ENCODE results near the gene GJB3.

Gene GJB3

GRCh38 chr1:34827341-34827941, 46.4 kb downstream of the GJB3 start:
- DNase-seq: no peak

- DNase-seq: no peak
These were observed 47.6 kb downstream of the GJB3 start for GRCh38 chr1:34828611-34829010.

DNA sequence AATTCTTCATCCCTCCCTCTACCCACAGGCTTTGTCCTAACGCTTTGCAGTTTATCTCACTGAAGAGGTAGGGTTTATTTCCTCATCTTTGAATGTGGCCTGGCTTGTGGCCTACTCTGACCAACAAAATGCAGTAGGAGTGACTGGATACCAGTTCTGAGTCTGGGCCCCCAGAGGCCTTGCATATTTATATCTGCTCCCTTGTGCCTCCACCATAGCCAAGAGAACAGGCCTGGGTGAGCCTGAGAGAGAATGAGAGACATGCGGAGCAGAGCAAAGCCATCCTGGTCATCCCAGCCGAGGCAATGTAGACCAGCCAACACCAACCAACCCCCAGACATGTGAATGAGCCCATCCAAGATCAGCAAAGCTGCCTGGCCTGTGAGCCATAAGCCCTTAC, 48.2 kb downstream of the GJB3 start:
- DNase-seq: no peak

- no peak for DNase-seq
These were observed 50.8 kb downstream of the GJB3 start for GRCh38 chr1:34831721-34832246.

- DNase-seq: no peak
These were observed 52.7 kb downstream of the GJB3 start for GRCh38 chr1:34833711-34834110.
